NCI-H748 (cell line): Measurements from ENCODE around the gene PTBP3.
"Not testable (repeated sequence)": the region's sequence is repeated elsewhere in the genome, so short reads cannot be mapped to it uniquely, and the experiment has no call there.

Experiments
- DNase-seq: peaks from one replicate; lab custom pipeline; 2025; ENCODE audit not compliant: unreplicated experiment; lab: John Stamatoyannopoulos, UW

The PTBP3 gene

GRCh38 chr9:112325127-112325526 lies 8.3 kb downstream of the PTBP3 start:
- DNase-seq = no peak

- no peak for DNase-seq
These were observed 10.0 kb downstream of the PTBP3 start for GRCh38 chr9:112323378-112323854.

GRCh38 chr9:112322701-112323377 lies 10.6 kb downstream of the PTBP3 start:
- DNase-seq = no peak

DNA sequence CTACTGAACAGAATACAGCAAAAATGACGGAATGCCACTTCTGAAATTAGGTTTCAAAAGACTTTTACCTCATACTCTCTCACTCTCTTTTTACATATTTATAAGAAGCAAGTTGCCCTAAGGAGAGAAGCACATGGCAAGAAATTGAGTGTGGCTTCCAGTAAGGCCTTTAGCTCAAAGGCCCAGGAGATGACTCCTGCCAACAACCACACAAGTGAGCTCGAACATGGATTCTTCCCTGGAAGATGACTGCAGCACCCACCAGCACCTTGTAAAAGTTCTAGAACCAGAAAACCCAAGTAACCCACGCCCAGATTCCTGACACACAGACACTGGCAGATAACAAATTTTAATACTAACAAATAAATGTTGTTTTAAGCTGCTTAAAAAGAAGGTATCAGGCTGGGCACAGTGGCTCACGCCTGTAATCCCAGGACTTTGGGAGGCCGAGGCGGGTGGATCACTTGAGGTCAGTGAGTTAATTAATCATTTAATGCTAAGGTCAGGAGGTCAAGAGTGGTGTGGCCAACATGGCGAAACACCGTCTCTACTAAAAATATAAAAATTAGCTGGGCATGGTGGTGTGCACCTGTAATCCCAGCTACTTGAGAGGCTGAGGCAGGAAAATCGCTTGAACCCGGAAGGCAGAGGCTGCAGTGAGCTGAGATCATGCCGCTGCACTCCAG lies 17.0 kb downstream of the PTBP3 start:
- no peak for DNase-seq

DNA sequence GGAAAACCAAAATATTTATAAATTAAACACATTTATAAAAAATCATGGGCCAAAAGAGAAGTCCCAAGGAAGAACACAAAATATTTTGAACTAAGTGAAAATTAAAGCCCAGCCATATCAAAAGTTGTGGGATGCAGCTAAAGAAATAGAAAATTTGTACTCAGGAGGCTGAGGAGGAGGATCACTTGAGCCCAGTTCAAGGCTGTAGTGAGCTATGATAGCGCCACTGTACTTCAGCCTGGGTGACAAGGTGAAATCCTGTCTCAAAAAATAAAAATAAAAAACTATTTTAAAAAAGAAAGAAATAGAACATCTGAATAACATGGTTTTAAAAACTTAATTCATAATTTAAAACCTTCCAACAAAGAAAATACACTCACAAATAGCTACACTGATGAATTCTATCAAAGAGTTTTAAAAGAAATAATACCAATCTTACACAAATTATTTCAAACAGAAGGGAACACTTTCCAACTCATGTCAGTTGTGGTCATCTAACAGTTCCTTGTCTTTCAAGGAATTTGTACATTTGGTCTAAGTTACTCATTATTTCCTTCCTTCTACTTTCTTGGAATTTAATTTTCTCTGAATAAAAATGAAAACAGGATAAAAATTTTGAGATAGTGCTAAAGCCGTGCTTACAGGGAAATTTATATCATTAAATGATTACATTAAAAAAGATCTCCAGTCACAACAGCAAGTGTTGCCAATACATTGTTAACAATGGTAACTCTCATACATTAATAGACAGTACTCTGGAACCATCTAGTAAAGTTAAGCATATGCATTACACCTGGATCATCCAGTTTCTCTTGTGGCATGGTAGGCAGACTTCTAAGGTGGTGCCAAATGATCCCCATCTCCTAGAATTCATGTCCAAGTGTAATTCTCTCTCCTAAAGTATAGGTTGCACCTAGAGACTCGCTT lies 17.8 kb downstream of the PTBP3 start:
- no peak for DNase-seq

DNA sequence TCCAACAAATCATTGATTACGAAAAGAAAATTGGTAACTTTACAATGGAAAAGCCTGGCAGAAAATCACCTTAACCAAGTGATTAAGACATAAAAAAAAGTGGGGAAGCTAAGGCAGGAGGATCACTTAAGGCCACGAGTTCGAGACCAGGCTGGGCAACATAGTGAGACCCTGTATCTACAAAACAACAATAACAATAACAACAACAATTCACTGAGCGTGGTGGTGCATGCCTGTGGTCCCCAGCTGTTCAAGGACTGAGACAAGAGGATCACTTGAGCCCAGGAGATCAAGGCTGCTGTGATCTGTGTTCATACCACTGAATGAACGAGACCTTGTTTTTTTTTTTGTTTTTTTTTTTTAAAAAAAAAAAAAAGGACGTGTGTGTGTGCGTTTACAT lies 21.3 kb downstream of the PTBP3 start:
- DNase-seq = no peak

DNA sequence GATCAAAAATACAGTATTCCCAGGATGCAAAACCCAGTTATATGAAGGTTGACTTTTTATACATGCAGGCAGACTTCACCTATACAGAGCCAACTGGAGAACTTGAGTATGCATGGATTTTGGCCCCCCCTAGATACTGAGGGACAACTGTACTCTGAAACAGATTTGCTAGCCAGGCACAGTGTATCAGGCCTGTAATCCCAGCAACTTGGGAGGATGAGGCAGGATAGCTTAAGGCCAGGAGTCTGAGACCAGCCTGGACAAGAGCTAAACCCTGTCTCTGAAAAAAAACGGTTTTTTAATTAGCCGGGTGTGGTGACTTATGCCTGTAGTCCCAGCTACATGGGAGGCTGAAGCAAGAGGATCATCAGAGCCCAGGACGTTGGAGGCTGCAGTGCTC lies 21.9 kb downstream of the PTBP3 start:
- peak; percentile 29 for DNase-seq

DNA sequence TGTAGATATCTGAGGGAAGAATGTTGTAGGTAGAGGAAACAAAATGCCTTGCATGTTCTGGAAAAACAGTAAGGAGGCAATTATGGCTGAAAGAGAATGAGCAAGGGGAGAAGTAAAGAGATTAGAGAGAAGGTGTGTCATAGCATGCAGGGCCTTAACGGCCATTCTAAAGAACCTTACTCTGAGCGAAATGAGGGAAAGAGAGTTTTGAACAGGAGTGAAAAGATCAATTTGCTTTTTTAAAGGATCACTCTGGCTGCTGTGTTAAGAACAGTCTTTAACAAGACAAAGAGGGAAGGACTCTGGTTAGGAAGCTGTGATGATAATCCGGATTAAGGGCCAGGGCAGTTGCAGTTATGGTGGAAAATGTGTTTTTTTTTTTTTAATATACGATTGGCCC lies 22.6 kb downstream of the PTBP3 start:
- no peak for DNase-seq

DNA sequence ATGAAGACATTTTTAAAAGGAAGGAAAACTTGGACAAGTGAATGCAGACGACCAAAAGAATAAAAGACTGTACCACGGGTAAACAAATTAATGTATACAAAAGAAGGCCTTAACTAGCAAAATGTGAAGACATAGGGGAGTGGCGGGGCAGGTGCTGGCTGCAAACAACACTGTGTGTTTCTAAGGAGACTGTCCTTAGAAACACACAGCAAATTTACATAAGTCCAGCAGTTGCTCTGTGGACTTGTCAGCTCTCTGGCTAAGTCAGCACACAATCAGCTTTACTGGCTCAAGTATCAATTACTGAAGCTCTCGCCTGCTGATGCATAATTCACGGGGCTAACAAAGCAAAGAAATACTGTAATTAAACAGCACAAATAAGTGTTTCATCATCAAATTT lies 24.8 kb downstream of the PTBP3 start:
- peak; percentile 99 for DNase-seq

DNA sequence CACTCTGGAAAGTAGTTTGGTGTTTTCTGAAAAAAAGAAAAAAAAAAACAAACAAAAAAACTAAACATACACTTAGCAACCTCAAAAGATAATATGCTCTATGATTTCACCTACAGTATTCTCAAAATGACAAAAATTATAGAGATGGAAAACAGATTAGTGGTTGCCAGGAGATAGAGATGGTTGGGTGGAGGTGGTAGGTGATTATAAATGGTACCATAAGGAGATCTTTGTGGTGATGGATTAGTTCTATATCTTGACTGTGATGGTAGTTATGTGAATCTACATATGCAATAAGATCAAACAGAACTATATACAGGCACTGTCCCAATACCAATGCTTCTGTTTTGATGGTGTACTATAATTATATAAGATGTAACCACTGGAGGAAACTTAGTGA lies 32.0 kb downstream of the PTBP3 start:
- no peak for DNase-seq

GRCh38 chr9:112299514-112299913 lies 33.9 kb downstream of the PTBP3 start:
- DNase-seq = no peak

DNA sequence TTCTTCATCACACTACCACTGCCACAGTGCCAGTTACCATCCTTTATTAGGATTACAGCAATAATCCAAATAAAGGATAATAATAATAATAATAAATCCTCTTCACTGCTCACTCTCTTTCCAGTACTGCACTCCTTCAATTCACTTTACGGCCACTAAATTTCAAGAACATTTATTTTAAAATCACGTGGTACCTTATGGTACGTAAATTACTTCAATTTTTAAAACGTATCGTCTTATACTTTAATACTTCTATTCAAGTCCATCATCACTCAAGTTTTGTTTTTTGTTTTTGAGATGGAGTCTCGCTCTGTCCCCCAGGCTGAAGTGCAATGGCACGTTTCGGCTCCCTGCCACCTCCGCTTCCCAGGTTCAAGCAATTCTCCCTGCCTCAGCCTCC lies 36.5 kb downstream of the PTBP3 start:
- DNase-seq = no peak

GRCh38 chr9:112295174-112295573 lies 38.2 kb downstream of the PTBP3 start:
- DNase-seq = no peak

DNA sequence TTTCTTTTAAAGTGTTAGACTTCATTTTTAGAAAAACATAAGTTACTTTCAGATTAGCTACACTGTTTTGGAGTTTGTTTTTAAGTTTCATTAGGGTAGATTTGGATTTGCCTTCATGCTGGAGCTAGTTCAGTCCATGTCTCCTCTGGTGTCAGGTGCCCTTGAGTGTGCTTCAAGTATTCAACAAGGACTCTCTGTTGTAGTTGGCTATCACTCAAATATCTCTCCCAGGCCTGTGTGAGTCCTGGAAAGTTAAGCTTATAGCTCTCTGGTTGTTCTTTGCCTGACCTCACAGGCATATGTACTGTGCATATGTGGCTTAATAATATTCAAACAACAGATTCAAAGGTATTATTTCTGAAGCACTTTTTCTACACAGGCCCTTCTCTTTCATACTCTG lies 45.4 kb downstream of the PTBP3 start:
- DNase-seq = no peak

DNA sequence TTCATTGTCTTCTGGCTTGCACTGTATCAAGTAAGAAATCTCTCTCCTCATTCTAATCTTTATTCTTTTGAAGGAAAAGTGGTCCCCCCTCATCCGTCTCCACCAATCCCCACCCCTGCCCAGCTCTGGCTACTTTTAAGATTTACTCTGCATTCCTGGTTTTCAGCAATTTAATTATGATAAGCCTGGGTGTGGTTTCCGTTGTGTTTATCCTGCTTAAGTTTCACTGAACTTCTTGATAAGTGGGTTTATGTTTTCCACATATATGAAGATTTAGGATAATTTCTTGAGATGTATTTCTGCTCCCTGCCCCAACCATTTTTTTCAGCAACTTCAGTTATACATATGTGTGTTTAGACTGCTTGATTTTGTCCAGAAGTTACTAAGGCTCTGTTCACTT lies 46.5 kb downstream of the PTBP3 start:
- DNase-seq = no peak

GRCh38 chr9:112285056-112285455 lies 48.4 kb downstream of the PTBP3 start:
- DNase-seq = no peak

DNA sequence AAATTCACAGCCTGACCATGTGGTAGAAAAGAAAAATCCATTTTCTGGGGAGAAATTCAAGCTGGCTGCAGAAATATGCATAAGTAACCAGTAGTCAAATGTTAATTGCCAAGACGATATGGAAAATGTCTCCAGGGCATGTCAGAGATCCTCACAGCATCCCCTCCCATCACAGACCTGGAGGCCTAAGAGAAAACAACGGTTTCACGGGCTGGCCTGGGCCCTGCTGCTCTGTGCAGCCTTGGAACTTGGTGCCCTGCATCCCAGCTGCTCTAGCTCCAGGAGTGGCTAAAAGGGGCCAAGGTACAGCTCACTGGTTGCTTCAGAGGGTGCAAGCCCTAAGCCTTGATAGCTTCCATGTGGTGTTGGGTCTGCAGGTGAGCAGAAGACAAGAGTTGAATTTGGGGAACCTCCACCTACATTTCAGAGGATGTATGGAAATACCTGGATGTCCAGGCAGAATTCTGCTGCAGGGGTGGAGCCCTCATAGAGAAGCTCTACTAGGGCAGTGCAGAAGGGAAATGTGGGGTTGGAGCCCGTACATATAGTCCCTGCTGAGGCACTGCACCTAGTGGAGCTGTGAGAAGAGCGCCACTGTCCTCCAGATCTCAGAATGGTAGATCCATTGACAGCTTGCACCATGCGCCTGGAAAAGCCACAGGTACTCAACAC lies 49.7 kb downstream of the PTBP3 start:
- DNase-seq = no peak

DNA sequence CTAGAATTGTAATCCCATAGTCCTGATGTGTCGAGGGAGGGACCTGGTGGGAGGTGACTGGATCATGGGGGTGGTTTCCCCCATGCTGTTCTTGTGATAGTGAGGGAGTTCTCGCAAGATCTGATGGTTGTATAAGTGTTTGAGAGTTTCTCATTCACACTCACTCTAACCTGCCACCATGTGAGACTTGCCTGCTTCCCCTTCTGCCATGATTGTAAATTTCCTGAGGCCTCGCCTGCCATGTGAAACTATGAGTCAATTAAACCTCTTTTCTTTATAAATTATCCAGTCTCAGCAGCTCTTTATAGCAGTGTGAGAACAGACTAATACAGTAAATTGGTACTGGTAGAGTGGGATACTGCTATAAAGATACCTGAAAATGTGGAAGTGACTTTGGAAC lies 50.6 kb downstream of the PTBP3 start:
- DNase-seq = not testable (repeated sequence)

DNA sequence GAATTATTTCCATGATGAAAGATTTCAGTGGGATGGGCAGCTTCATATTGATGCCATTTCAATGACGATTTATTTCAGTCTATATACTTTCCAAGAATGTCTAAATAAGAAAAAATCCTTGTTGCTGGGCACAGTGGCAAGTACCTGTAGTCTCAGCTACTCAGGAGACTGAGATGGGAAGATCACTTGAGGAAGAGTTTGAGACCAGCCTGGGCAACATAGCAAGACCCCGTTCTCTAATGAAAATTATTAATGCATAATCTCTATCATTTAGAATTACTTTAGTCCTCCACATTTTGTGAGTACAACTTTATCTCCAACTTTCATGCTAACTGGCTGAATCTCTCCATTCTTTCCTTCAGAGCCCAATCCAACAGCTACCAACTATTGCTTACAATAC lies 52.5 kb downstream of the PTBP3 start:
- no peak for DNase-seq

DNA sequence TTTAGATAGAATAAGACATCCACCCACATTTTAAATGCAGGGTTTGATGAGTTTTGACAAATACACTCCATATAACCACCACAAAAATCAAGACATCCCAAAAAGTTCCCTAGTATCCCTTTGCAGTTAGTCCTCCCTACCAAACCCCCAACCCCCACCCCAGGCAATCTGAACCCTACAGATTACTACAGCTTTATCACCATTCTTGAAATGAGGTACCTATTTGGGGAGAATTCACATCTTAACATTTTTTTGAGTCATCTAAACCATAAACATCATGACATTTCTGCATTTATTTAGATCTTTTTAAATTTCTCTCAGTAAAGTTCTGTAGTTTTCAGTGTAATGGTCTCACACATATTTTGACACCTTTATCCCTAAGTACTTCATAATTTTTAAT lies 53.9 kb downstream of the PTBP3 start:
- DNase-seq = no peak

DNA sequence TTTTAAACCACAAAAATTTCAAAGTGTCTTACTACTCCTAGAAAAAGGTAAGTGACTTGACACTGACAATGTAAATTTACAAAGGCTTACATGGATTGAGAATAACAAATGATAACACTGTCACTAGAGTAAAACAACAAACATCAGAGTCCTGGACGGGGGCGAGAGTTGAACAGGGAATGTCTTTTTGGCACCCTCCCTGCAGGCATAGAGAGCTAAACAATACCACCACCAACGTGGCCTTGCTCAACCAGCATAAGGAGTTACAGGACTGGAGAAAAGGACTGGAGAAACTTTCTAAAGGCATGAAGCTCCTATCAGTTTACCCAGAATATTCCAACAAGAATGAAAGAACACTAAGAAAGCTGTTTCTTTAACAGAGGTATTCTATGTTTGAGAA lies 55.3 kb downstream of the PTBP3 start:
- no peak for DNase-seq
